SK-N-SH (cell line): Measurements from ENCODE around the gene HTR1B. TPM values are rescaled to one million over a fixed set of nuclear protein-coding genes. Genes with fewer than 3 reads are reported as not detected.

Experiments used
- CTCF ChIA-PET: fragments of 300-600, 350-600 bp; formaldehyde crosslinking; extraction: SDS; loops from one replicate; lab custom pipeline; 2021; lab: Yijun Ruan, JAX
- POLR2A ChIA-PET: fragments of 350-600 bp; sonication (Branson Sonifier 250); formaldehyde crosslinking; extraction: SDS; loops from one replicate; lab custom pipeline; 2020; ENCODE audit warnings: antibody characterized with exemption, inconsistent platforms; lab: Yijun Ruan, JAX
- DNase-seq: peaks from one replicate; pipeline ENCODE4 v3.0.0; 2012
- H2AFZ ChIP-seq: fragments of 200-600 bp; sonication (generic); 2 replicates; pipeline ENCODE4 v1.8.1; 2016; ENCODE audit warnings: antibody characterized with exemption, mild to moderate bottlenecking, low read depth
- H3F3A ChIP-seq: fragments of 200-600 bp; sonication (generic); replicated peaks from 2 replicates; pipeline ENCODE3; 2016; ENCODE audit warnings: antibody characterized with exemption, mild to moderate bottlenecking; ENCODE audit not compliant: insufficient read depth
- H3K27ac ChIP-seq, 2 experiments: fragments of 200-500 bp in 1 of 2; fragments of 200-600 bp in 1 of 2; sonication (Bioruptor generic) in 1 of 2; sonication (generic), shearing (Covaris generic) in 1 of 2; 2 replicates each; pipeline versions ENCODE4 v1.5.1 to v1.6.1; 2014 to 2016; ENCODE audit warnings: low read depth in 2 of 2, inconsistent platforms in 1 of 2, low read length in 1 of 2, mild to moderate bottlenecking in 1 of 2, mixed read lengths in 1 of 2
- H3K27me3 ChIP-seq: fragments of 200-600 bp; sonication (generic), shearing (Covaris generic); 2 replicates; pipeline ENCODE4 v1.6.1; 2016; ENCODE audit warnings: mixed run types; ENCODE audit not compliant: insufficient read depth
- H3K36me3 ChIP-seq, 2 experiments: fragments of 200-500 bp in 1 of 2; fragments of 200-600 bp in 1 of 2; sonication (Bioruptor generic) in 1 of 2; sonication (generic) in 1 of 2; replicated peaks in 1 of 2; 2 replicates each; pipeline versions ENCODE3 to v1.5.1; 2014 to 2016; ENCODE audit warnings: low read length in 1 of 2, mild to moderate bottlenecking in 1 of 2; ENCODE audit not compliant: insufficient read depth in 2 of 2, control insufficient read depth in 1 of 2
- H3K4me1 ChIP-seq, 2 experiments: fragments of 200-500 bp in 1 of 2; fragments of 200-600 bp in 1 of 2; sonication (Bioruptor generic) in 1 of 2; sonication (generic), shearing (Covaris generic) in 1 of 2; 2 replicates each; pipeline versions ENCODE4 v1.5.1 to v1.6.1; 2014 to 2016; ENCODE audit warnings: low read depth in 1 of 2, low read length in 1 of 2, mixed run types in 1 of 2; ENCODE audit not compliant: insufficient read depth in 2 of 2, control insufficient read depth in 1 of 2
- H3K4me2 ChIP-seq: fragments of 200-600 bp; sonication (generic), shearing (Covaris generic); 2 replicates; pipeline ENCODE4 v1.6.1; 2017; ENCODE audit warnings: mixed run types
- H3K4me3 ChIP-seq, 2 experiments: fragments of 200-500 bp in 1 of 2; fragments of 200-600 bp in 1 of 2; sonication (Bioruptor generic) in 1 of 2; sonication (generic), shearing (Covaris generic) in 1 of 2; 2 replicates each; pipeline versions ENCODE4 v1.5.1 to v1.8.1; 2014 to 2016; ENCODE audit warnings: low read depth in 2 of 2, inconsistent platforms in 1 of 2, low read length in 1 of 2, mild to moderate bottlenecking in 1 of 2, mixed read lengths in 1 of 2, moderate library complexity in 1 of 2
- H3K79me2 ChIP-seq: fragments of 200-600 bp; sonication (generic); 2 replicates; pipeline ENCODE4 v1.8.1; 2017; ENCODE audit warnings: mild to moderate bottlenecking; ENCODE audit not compliant: insufficient read depth
- H3K9ac ChIP-seq: fragments of 200-600 bp; sonication (generic); 2 replicates; pipeline ENCODE4 v1.6.1; 2017; ENCODE audit warnings: mixed run types
- H3K9me2 ChIP-seq: fragments of 200-600 bp; sonication (generic); 2 replicates; pipeline ENCODE4 v1.6.1; 2017; ENCODE audit warnings: mixed run types
- H3K9me3 ChIP-seq: fragments of 200-600 bp; sonication (generic); 2 replicates; pipeline ENCODE4 v1.6.1; 2017; ENCODE audit warnings: mixed run types, mild to moderate bottlenecking, moderate library complexity
- H4K20me1 ChIP-seq: fragments of 200-600 bp; sonication (generic); 2 replicates; pipeline ENCODE4 v1.6.1; 2017; ENCODE audit warnings: mild to moderate bottlenecking, mixed run types; ENCODE audit not compliant: insufficient read depth
- CHD2 ChIP-seq: fragments of 150-350 bp; IDR thresholded peaks from 2 replicates; pipeline ENCODE4 v1.6.1; 2018; ENCODE audit warnings: low read length; ENCODE audit not compliant: partially characterized antibody
- ELF1 ChIP-seq: IDR thresholded peaks from 2 replicates; pipeline ENCODE4 v1.4.0; 2012
- FOXM1 ChIP-seq: IDR thresholded peaks from 2 replicates; pipeline ENCODE4 v1.4.0; 2012; ENCODE audit warnings: low read depth, mild to moderate bottlenecking
- NRF1 ChIP-seq: IDR thresholded peaks from 2 replicates; pipeline ENCODE4 v1.6.1; 2012; ENCODE audit warnings: low read depth, mild to moderate bottlenecking, low read length
- POLR2AphosphoS5 ChIP-seq: IDR thresholded peaks from 2 replicates; pipeline ENCODE4 v1.6.1; 2012; ENCODE audit warnings: low read depth, low read length
- RAD21 ChIP-seq: IDR thresholded peaks from 2 replicates; pipeline ENCODE4 v1.6.1; 2012; ENCODE audit warnings: mild to moderate bottlenecking, low read length
- RFX5 ChIP-seq: IDR thresholded peaks from 2 replicates; pipeline ENCODE4 v1.6.1; 2012; ENCODE audit warnings: mild to moderate bottlenecking, improper control_type of control experiment, low read length
- RXRA ChIP-seq: IDR thresholded peaks from 2 replicates; pipeline ENCODE4 v1.4.0; 2012; ENCODE audit warnings: low read depth, mild to moderate bottlenecking, borderline replicate concordance
- SIN3A ChIP-seq: IDR thresholded peaks from 2 replicates; pipeline ENCODE4 v1.6.1; 2012; ENCODE audit warnings: low read depth, mild to moderate bottlenecking, low read length, moderate library complexity, borderline replicate concordance
- SMC3 ChIP-seq: IDR thresholded peaks from 2 replicates; pipeline ENCODE4 v1.6.1; 2012; ENCODE audit warnings: low read depth, low read length, improper control_type of control experiment
- TEAD4 ChIP-seq: IDR thresholded peaks from 2 replicates; pipeline ENCODE4 v1.4.0; 2012; ENCODE audit warnings: mild to moderate bottlenecking, borderline replicate concordance; ENCODE audit not compliant: insufficient read depth
- WGBS: methylation state at CpG from one replicate; pipeline ENCODE4 v1.1.6; 2017; ENCODE audit warnings: low lambda C conversion rate; 5-methylcytosine and 5-hydroxymethylcytosine counted together
- polyA plus RNA-seq, 3 experiments: library from polyadenylated mRNA; depleted of rRNA; stranded (reverse); fragments of >200 nt; gene quantifications; 2 replicates each; pipeline ENCODE4 v1.2.3, GENCODE V29; 2012
- TF ChIP-seq, protein P1 (sequence below): IDR thresholded peaks from 2 replicates; pipeline ENCODE4 v1.4.0; 2012; ENCODE audit warnings: low read depth
- TF ChIP-seq, protein P2 (sequence below): fragments of 150-350 bp; IDR thresholded peaks from 2 replicates; pipeline ENCODE4 v1.6.1; 2017; ENCODE audit warnings: antibody characterized with exemption, low read length, low read depth, borderline replicate concordance
- TF ChIP-seq, protein P3 (sequence below): IDR thresholded peaks from 2 replicates; pipeline ENCODE4; 2012
- TF ChIP-seq, protein P4 (sequence below): fragments of 150-350 bp; IDR thresholded peaks from 2 replicates; pipeline ENCODE4 v1.6.1; 2016; ENCODE audit warnings: mild to moderate bottlenecking, low read depth, low read length
- TF ChIP-seq, protein P5 (sequence below): fragments of 200-600 bp; sonication (generic); IDR thresholded peaks from 2 replicates; pipeline ENCODE4 v1.6.1; 2017; ENCODE audit warnings: antibody characterized with exemption, mild to moderate bottlenecking, moderate library complexity

HTR1B gene
- polyA plus RNA-seq, 1 of the 3 experiments (the other 2 are of a cell fraction): 0.76 TPM

DNA sequence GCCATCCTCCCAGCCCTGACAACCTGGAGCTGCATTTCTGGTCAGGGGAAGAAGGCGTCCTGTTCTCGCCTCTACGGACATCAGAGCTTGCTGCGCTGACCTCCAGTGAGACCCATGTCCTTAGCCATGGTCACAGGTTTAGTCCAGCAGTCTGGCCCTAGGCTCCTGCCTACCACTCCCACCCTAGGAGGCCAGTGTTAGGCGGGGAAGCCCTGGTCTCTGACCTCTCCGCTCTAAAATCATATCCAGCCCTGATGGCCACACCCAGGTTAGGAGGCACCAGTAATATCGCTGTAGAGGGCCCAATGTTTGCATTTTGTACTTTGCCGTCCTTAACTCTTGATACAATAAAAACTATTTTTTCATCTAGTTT, 1.2 kb upstream of the HTR1B start (continued):
- TF ChIP-seq SIN3A (no peak), SMC3 (no peak)

DNA sequence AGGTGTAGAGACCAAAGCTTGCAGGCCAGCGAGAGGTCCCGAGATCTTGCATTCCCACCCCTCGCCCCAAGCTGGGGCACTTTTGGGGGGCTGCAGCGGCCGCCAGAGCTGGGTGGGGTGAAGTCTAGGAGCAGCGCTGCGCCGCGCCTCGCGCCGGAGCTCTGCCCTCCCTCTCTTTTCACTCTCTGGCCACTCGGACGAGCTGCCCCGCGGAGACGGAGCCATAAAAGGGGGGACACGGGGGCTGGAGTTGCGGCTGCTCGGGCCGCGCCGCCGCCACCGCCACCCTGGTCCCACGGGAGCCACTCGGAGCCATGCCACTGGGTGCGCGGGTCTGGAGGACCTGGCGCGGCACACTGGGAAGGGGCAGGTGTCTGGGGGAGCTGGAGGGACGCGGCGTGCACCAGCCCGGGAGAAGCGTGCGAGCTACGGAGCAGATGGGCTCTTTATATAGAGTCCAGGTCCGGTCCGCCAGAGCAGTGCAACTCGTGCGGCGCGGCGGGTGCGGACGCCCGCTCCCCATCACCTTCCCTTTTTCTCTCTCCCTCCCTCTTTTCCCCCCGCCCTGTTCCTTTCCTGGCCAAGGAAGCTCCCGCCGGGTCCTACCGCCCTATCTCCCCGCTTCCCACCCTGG, 687 bp upstream of the HTR1B start:
- 2% methylated on average over 36 of the region's 53 CpGs for WGBS
- Histone ChIP-seq H3K4me2 (peak overlapping the region; percentile 76), H2AFZ (peak overlapping the region; percentile 65), H3K36me3 (no peaks in the 10 kb centered on the region), H3K79me2 (no peaks in the 10 kb centered on the region), H3K9me2 (no peaks in the 10 kb centered on the region), H3K9ac (peak overlapping the region; percentile 37; the same call in 1 of the 2 replicates), H3F3A (no peaks in the 10 kb centered on the region), H3K4me1 (no peaks in the 10 kb centered on the region), H3K4me3 (peak overlapping the region; percentile 61 to 66), H3K27ac (no peak overlapping the region), H3K9me3 (no peaks in the 10 kb centered on the region), H3K27me3 (no peaks in the 10 kb centered on the region), H4K20me1 (no peaks in the 10 kb centered on the region)
- no peak for DNase-seq
- POLR2A ChIA-PET: interaction anchor here (0.6 kb wide), 1 partner anchor 551 kb away, joined by 3 read pairs; no protein-coding TSS in a partner anchor
- CTCF ChIA-PET: no interaction called here
- TF ChIP-seq TEAD4 (no peak), SMC3 (no peak), RAD21 (no peak), CHD2 (no peak), ELF1 (0 out of 2 replicates have a peak, but pooled peaks have one; percentile 11)
- TF ChIP-seq, protein P1, sequence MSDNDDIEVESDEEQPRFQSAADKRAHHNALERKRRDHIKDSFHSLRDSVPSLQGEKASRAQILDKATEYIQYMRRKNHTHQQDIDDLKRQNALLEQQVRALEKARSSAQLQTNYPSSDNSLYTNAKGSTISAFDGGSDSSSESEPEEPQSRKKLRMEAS: no peak
- TF ChIP-seq, protein P2, sequence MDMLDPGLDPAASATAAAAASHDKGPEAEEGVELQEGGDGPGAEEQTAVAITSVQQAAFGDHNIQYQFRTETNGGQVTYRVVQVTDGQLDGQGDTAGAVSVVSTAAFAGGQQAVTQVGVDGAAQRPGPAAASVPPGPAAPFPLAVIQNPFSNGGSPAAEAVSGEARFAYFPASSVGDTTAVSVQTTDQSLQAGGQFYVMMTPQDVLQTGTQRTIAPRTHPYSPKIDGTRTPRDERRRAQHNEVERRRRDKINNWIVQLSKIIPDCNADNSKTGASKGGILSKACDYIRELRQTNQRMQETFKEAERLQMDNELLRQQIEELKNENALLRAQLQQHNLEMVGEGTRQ: no peak
- TF ChIP-seq, protein P3, sequence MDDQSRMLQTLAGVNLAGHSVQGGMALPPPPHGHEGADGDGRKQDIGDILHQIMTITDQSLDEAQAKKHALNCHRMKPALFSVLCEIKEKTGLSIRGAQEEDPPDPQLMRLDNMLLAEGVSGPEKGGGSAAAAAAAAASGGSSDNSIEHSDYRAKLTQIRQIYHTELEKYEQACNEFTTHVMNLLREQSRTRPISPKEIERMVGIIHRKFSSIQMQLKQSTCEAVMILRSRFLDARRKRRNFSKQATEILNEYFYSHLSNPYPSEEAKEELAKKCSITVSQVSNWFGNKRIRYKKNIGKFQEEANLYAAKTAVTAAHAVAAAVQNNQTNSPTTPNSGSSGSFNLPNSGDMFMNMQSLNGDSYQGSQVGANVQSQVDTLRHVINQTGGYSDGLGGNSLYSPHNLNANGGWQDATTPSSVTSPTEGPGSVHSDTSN: no peak

DNA sequence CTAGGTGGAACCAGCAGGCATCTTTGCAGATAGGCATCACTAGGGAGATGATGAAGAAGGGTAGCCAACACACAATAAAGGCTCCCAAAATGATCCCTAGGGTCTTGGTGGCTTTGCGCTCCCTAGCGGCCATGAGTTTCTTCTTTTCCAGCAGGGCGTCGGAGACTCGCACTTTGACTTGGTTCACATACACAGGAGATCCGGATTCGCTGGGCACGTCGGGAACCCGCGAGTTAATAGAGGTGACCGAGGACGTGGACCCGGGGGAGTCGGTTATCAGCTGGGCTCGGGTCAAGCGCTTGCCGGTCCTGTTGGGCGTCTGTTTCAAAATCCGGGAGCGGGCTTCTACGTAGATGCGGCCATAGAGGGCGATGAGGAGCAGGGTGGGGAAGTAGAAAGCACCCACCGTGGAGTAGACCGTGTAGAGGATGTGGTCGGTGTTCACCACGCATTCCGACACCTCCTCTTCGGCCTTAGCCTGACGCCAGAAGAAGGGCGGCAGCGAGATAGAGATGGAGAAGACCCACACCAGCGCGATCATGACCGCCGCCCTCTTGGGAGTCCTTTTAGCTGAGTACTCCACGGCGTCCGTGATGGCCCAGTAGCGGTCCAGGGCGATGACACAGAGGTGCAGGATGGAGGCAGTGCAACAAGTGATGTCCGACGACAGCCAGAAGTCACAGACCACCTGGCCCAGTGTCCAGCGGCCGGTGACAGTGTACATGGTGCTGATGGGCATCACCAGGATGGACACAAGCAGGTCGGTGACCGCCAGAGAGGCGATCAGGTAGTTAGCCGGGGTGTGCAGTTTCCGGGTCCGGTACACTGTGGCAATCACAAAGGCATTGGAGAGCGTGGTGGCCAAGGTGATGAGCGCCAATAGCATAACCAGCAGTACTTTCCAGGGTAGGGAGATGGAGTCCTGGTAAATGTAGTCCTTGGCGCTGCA, 658 bp downstream of the HTR1B start:
- Histone ChIP-seq H3K4me2 (peak overlapping the region; percentile 76), H3K27ac (no peak overlapping the region), H4K20me1 (no peaks in the 10 kb centered on the region), H3K4me1 (no peaks in the 10 kb centered on the region), H3K9me3 (no peaks in the 10 kb centered on the region), H3K27me3 (no peaks in the 10 kb centered on the region), H3K79me2 (no peaks in the 10 kb centered on the region), H3F3A (no peaks in the 10 kb centered on the region), H3K9ac (no peak overlapping the region), H3K9me2 (no peaks in the 10 kb centered on the region), H3K4me3 (peak overlapping the region; percentile 61 to 66), H3K36me3 (no peaks in the 10 kb centered on the region)
- ChIA-PET POLR2A (no interaction called here), CTCF (no interaction called here)
- no peak for DNase-seq
- TF ChIP-seq RXRA (no peak), FOXM1 (no peak), NRF1 (no peak), POLR2AphosphoS5 (no peak), CHD2 (no peak), RFX5 (no peak), ELF1 (no peak), TEAD4 (no peak)
- TF ChIP-seq, protein P4, sequence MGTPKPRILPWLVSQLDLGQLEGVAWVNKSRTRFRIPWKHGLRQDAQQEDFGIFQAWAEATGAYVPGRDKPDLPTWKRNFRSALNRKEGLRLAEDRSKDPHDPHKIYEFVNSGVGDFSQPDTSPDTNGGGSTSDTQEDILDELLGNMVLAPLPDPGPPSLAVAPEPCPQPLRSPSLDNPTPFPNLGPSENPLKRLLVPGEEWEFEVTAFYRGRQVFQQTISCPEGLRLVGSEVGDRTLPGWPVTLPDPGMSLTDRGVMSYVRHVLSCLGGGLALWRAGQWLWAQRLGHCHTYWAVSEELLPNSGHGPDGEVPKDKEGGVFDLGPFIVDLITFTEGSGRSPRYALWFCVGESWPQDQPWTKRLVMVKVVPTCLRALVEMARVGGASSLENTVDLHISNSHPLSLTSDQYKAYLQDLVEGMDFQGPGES: no peak
- TF ChIP-seq, protein P5, sequence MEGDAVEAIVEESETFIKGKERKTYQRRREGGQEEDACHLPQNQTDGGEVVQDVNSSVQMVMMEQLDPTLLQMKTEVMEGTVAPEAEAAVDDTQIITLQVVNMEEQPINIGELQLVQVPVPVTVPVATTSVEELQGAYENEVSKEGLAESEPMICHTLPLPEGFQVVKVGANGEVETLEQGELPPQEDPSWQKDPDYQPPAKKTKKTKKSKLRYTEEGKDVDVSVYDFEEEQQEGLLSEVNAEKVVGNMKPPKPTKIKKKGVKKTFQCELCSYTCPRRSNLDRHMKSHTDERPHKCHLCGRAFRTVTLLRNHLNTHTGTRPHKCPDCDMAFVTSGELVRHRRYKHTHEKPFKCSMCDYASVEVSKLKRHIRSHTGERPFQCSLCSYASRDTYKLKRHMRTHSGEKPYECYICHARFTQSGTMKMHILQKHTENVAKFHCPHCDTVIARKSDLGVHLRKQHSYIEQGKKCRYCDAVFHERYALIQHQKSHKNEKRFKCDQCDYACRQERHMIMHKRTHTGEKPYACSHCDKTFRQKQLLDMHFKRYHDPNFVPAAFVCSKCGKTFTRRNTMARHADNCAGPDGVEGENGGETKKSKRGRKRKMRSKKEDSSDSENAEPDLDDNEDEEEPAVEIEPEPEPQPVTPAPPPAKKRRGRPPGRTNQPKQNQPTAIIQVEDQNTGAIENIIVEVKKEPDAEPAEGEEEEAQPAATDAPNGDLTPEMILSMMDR: no peak; the same call in 1 of the 2 replicates
- TF ChIP-seq, all 33 proteins: peak for 0
- WGBS: 34% methylated on average over 48 of the region's 55 CpGs
- peak overlapping the region; percentile 65; the same call in 1 of the 2 replicates for H2AFZ ChIP-seq
